ENCODE results near the gene CILP.
"Not testable (repeated sequence)": the region's sequence is repeated elsewhere in the genome, so short reads cannot be mapped to it uniquely, and the experiment has no call there.

The CILP gene

GRCh38 chr15:65210770-65211481 is at the start of gene CILP:
CILP (minus strand) TSS chr15:65211473; CDS start chr15:65209755, 1,718 bp downstream.
- DNase-seq (ENCODE audit: low spot score), result no peak

GRCh38 chr15:65260968-65261367 is 49.7 kb upstream of the CILP start:
- no peak for DNase-seq (ENCODE audit: low spot score)

GRCh38 chr15:65259367-65259797 is 48.1 kb upstream of the CILP start:
- DNase-seq (ENCODE audit: low spot score), result no peak

- no peak for DNase-seq (ENCODE audit: low spot score)
These were observed 47.3 kb upstream of the CILP start for GRCh38 chr15:65258375-65259262.

- DNase-seq (ENCODE audit: low spot score), result no peak
These were observed 44.3 kb upstream of the CILP start for GRCh38 chr15:65255486-65256140.

GRCh38 chr15:65254758-65255157 is 43.5 kb upstream of the CILP start:
- no peak for DNase-seq (ENCODE audit: low spot score)

GRCh38 chr15:65254356-65254755 is 43.1 kb upstream of the CILP start:
- DNase-seq (ENCODE audit: low spot score), result peak; percentile 78

GRCh38 chr15:65249641-65250040 is 38.4 kb upstream of the CILP start:
- DNase-seq (ENCODE audit: low spot score), result no peak

GRCh38 chr15:65248511-65249255 is 37.4 kb upstream of the CILP start:
- no peak for DNase-seq (ENCODE audit: low spot score)

GRCh38 chr15:65246939-65247338 is 35.7 kb upstream of the CILP start:
- DNase-seq (ENCODE audit: low spot score), result no peak

- DNase-seq (ENCODE audit: low spot score), result no peak
These were observed 34.9 kb upstream of the CILP start for GRCh38 chr15:65246026-65246714.

- DNase-seq (ENCODE audit: low spot score), result no peak
These were observed 34.0 kb upstream of the CILP start for GRCh38 chr15:65245096-65245856.

- no peak for DNase-seq (ENCODE audit: low spot score)
These were observed 33.4 kb upstream of the CILP start for GRCh38 chr15:65244638-65245037.

- DNase-seq (ENCODE audit: low spot score), result not testable (repeated sequence)
These were observed 25.2 kb upstream of the CILP start for GRCh38 chr15:65236443-65236842.

GRCh38 chr15:65233696-65234095 is 22.4 kb upstream of the CILP start:
- DNase-seq (ENCODE audit: low spot score), result no peak

- DNase-seq (ENCODE audit: low spot score), result no peak
These were observed 21.2 kb upstream of the CILP start for GRCh38 chr15:65232520-65232919.

- DNase-seq (ENCODE audit: low spot score), result no peak
These were observed 20.0 kb upstream of the CILP start for GRCh38 chr15:65231306-65231705.

GRCh38 chr15:65226901-65227300 is 15.6 kb upstream of the CILP start:
- not testable (repeated sequence) for DNase-seq (ENCODE audit: low spot score)

- DNase-seq (ENCODE audit: low spot score), result no peak
These were observed 14.9 kb upstream of the CILP start for GRCh38 chr15:65226221-65226620.

GRCh38 chr15:65223996-65224395 is 12.7 kb upstream of the CILP start:
- no peak for DNase-seq (ENCODE audit: low spot score)

GRCh38 chr15:65222891-65223290 is 11.6 kb upstream of the CILP start:
- no peak for DNase-seq (ENCODE audit: low spot score)

All from iPS-NIHi11 (cell line).